NCI-H1092 (cell line): ENCODE measurements around the gene ICAM2.

Experiments used
- DNase-seq: peaks from one replicate; lab custom pipeline; 2025; lab: John Stamatoyannopoulos, UW

Gene ICAM2

GRCh38 chr17:63974594-63975192 is 45.7 kb downstream of the ICAM2 start:
- DNase-seq = no peak

DNA sequence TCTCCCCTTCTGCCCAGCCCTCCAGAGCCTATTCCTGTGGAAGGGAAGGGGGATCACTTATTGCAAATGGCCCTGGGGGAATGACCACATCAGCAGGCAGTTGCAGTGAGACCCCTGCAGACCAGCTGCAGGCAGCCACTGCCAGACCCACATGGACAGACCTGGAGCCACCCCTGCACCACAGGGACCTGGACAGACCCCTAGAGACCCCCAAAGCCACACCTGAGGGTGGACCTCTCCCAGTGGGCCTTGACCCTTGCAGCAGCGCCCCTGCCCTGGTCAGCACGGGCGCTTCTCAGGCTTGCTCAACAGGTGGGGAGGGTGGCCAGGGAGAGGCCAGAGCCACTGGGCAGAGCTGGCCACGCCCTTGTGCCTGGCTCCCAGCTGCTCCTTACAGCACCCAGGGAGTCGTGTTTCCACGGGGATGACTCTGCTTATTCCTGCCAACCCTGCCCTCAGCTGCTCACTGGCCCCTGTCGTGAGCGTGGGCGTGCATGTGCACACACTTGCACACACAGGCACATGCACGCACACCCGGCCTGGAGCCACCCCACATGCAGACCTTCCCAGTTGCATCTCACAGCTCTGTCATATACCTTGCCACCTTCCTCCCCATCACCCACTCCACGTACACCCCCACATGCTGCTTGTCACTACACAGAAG is 46.4 kb downstream of the ICAM2 start:
- DNase-seq = no peak

GRCh38 chr17:63973247-63973646 is 47.2 kb downstream of the ICAM2 start:
- no peak for DNase-seq

- no peak for DNase-seq
These were observed 47.6 kb downstream of the ICAM2 start, which contains the start of gene SCN4A for GRCh38 chr17:63972796-63973195. TSS of gene SCN4A (minus strand) at chr17:63972918. CDS start at chr17:63972841, 77 bp downstream.

DNA sequence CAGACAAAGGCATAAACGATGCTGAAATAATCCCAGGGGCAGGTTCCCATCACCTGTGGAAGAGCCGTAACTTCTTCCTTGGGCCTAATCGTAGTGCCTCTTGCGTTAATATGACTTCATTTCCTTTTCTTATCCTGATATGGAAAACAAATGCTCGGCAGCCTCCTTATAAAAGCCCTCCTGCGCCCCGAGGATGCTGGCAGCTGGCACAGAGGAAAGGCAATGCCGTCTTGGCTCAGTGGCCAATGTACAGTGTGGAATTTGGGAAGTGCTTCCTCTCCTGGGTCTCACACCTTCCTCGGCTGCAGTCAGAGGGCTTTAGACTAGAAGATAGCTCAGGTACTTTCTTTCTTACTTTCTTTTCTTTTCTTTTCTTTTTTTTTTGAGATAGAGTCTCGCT is 51.2 kb downstream of the ICAM2 start:
- DNase-seq = no peak

DNA sequence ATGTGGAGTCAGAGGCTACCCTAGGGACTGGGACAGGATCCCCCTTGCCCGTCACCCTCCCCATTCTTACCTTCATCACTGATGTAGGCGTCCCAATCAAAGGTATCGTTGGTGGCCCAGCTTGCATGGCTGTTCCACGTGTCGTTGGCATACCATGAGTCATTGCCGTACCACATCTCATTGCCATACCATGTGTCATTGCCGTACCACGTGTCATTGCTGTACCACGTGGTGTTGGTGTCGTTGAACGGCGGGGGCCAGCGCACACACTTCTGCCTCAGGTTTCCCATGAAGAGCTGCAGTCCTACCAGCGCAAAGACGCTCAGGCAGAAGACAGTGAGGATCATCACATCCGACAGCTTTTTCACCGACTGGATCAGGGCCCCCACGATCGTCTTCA is 52.5 kb downstream of the ICAM2 start:
- DNase-seq = no peak

DNA sequence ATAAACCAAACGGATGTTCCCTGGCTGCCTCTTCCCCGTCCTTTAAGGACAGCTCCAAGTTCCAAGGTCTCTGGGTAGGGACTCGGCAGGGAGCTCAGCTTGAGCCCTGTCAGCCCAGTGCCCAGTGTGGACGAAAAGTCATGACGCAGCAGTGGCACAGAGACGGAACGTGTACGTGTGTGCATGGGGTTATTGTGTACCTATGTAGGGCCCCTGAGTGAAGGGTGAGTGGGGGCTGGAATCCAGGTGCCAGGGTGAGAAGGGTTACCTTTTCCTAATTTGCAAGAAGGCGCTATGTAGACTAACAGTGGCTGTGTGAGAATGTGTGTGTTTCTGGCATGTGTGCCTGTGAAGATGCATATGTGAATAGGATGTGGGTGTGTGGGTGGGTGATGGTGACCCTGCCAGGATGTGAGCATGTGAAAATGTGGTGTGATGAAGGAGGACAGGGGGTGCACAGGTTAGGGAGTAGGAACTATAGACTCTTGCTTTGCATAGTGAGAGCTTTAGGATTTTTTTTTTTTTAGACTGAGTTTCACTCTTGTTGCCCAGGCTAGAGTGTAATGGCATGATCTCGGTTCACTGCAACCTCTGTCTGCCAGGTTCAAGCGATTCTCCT is 53.7 kb downstream of the ICAM2 start:
- DNase-seq = no peak

DNA sequence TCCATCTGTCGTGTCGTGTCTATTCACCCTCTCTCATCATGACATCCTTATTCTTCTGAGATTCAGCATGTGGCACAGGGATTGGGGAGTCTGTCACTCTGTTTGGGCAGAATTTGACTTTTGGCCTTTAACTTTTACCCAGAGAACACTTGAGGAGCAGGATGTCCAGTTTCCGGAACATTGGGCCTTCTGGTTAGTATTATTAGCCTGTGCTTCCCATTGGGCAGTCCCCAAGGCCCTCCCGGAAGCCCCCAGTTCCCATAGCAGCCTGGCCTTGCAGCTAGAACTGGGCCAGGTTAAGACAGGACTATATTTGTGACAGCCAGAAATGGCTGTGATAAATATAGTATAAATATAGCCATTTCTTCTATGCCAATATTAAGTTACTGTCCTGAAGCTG is 57.3 kb downstream of the ICAM2 start:
- DNase-seq = no peak

GRCh38 chr17:63962298-63962744 is 58.1 kb downstream of the ICAM2 start:
- DNase-seq = no peak

DNA sequence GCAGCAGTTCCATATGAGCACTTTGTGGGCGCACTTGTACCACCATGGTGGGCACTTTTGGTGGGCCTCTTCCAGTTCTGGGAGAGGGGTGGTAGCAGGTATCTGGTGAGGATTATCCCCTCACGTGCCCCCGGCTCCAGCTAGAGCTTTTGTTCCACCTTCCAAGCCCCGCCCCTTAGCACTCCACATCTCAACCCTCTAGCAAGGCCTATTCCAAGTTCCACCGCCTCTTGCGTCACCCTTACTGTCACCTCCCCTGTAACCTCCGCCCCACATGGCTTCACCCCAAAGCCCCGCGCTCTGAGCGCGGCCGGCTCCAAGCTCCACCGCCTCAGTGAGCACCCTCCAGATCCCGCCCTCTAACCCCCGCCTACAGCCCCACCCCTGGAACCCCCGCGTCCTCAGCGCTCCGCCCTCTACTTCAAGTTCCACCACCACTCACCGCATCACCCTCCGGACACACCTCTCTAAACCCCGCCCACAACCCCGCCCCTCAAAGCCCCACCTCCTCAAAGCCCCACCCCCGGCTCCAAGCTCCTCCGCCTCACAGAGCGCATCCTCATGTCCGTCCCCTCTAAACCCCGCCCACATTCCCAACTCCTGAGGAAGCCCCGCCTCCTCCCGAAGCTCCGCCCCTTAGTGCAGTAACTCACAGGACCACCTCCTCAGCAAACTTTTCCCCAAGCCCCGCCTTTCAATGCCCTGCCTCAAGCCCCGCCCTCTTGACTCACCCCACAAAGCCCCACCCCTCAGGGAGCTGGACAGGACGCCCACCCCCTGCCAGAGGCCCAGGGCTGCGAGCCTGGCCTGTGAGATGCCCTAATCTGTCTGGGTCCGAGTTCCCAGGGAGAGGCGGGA is 58.8 kb downstream of the ICAM2 start:
- DNase-seq = no peak

DNA sequence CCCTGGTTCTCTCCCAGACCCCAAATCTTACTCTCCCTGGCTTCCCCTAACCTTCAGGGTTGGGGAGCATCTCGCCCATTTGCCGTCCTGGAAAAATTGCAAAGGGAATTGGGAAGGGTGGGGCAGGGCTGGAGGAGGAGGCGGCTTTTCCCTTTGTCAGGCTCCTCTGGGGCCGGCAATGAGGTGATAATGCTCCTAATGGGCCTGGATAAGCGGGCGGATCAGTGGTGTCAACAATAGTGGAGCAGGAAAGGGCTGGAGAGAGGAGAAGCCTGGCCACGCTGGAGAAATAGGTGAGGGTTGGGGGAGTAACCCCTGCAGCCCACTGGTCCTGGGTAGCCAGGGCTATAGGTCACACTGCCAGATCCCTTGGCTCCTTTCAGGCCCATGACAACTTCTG is 60.0 kb downstream of the ICAM2 start:
- DNase-seq = no peak

DNA sequence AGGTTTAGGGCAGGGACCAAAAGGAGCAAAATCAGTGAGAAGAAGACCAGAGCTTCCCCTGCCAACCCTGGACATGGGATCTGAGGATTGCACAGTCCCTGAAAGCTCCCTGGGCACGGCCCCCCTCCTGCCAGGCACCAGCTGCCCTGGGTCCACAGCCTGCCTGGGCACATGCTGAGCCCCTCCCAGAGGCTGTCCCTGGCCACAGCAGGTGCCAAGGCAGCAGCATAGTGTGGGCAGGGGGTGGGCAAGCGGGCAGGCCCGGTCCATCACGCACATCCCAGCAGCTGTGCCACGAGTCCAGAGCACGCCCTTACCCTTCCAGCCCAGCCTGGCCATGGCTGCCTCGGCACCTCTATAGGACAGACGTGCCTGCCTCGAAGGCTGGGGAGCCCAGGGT is 60.4 kb downstream of the ICAM2 start:
- DNase-seq = no peak

- DNase-seq = no peak
These were observed 64.0 kb downstream of the ICAM2 start for GRCh38 chr17:63956296-63956920.

DNA sequence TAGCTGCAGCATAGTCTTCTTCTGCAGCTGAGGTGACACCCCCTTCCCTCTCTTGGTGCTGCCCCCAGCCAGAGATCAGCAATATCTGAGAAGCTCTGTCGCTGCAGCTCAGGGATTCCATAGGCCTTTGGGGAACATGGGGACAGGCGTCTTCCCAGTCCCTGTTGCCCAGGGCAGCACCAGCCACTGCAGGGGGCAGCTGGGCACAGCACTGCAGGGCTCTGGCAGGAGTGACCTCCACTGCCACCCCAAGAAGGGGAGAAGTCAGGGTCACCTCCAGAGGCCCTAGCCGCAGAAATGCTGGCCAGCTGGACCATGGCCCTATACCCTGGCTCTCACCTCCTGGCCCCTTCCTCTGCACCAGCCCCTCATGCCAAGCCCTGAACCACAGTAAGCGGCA is 64.6 kb downstream of the ICAM2 start:
- no peak for DNase-seq

DNA sequence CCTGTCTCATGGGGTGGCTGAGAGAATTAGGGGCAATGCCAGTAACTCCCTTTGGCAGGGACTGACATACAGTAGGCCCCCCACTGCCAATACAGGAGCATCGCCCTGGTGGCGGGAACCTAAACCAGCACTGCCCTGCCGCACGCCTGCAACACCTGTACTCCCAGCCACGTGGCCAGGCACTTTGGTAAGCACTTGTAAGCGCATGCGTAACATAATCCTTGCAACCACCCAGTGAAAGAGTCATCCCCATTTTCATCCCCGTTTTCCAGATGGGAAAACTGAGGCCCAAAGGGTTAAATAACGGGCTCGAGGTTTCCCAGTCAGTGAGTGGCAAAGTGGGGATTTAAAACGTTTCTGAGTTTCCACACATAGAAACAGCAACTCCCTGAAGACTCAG is 65.2 kb downstream of the ICAM2 start:
- DNase-seq = no peak

- no peak for DNase-seq
These were observed 65.9 kb downstream of the ICAM2 start for GRCh38 chr17:63954402-63955063.
